Heart right ventricle (tissue), 16 donors: Measurements from ENCODE around the gene OTUD5. TPM values are rescaled to one million over a fixed set of nuclear protein-coding genes. Genes with fewer than 3 reads are reported as not detected.

ENCODE experiments used
- ATAC-seq, 8 donors: fragments of 200-7000 bp; cut with Tn5 transposase; one replicate each; pipeline ENCODE4 v1.9.1; 2020; ENCODE audit warnings: mild to moderate bottlenecking in 8 of 8, moderate library complexity in 8 of 8, moderate number of reproducible peaks in 1 of 8
- DNase-seq, 2 donors: peaks; one replicate each; pipeline ENCODE4 v3.0.0-alpha.2; 2020
- H3K27ac ChIP-seq, 10 donors: fragments of 200-600 bp; sonication (generic) in 2 of 10; one replicate each; pipeline versions ENCODE4 v1.5.0 to v1.8.0; 2020 to 2022; ENCODE audit warnings: mild to moderate bottlenecking in 3 of 10
- H3K27me3 ChIP-seq, 7 donors: fragments of 200-600 bp; one replicate each; pipeline ENCODE4 v1.8.0; 2021 to 2022; ENCODE audit warnings: mild to moderate bottlenecking in 2 of 7
- H3K36me3 ChIP-seq, 9 donors: fragments of 200-600 bp; sonication (generic) in 1 of 9; one replicate each; pipeline versions ENCODE4 v1.5.0 to v1.8.0; 2020 to 2022; ENCODE audit warnings: mild to moderate bottlenecking in 2 of 9
- H3K4me1 ChIP-seq, 9 donors: fragments of 200-600 bp; sonication (generic) in 1 of 9; one replicate each; pipeline versions ENCODE4 v1.5.0 to v1.8.0; 2020 to 2022; ENCODE audit warnings: mild to moderate bottlenecking in 4 of 9
- H3K4me3 ChIP-seq, 10 donors: fragments of 200-600 bp; sonication (generic) in 2 of 10; one replicate each; pipeline versions ENCODE4 v1.5.0 to v1.8.0; 2020 to 2022; ENCODE audit warnings: mild to moderate bottlenecking in 7 of 10, moderate library complexity in 2 of 10
- H3K9me3 ChIP-seq, 11 donors: fragments of 200-600 bp in 10 of 11; sonication (generic) in 2 of 11; one replicate each; pipeline versions ENCODE4 v1.5.0 to v1.8.0; 2013 to 2022; ENCODE audit warnings: mild to moderate bottlenecking in 2 of 11, control low read depth in 1 of 11, moderate library complexity in 1 of 11
- CTCF ChIP-seq, 9 donors: fragments of 200-600 bp; sonication (generic) in 2 of 9; IDR thresholded peaks; one replicate each; pipeline versions ENCODE4 v1.5.0 to v1.8.0; 2021 to 2022; ENCODE audit warnings: antibody characterized with exemption in 9 of 9, mild to moderate bottlenecking in 5 of 9, moderate library complexity in 1 of 9
- WGBS, 2 donors: extraction: QIAGEN DNeasy Blood & Tissue Kit; methylation state at CpG; one replicate each; pipeline ENCODE4 v1.1.7; 2013; ENCODE audit warnings: inconsistent platforms in 1 of 2; 5-methylcytosine and 5-hydroxymethylcytosine counted together
- intact Hi-C, 10 donors: fragments of 100-400 bp; cut with DNase I; formaldehyde crosslinking; loops; one replicate each; pipeline versions ENCODE4 v1.11.1 to v1.14.2; 2022
- polyA plus RNA-seq, 2 donors: library from polyadenylated mRNA; stranded (reverse); fragments of 200-250 nt; gene quantifications; one replicate each; pipeline ENCODE4 v1.2.3, GENCODE V29; 2013
- total RNA-seq, 10 donors: library from RNA; stranded (reverse); fragmentation: NEBNext Ultra II Directional in 3 of 10; extraction: Animal tissue kit (Norgen Biotek cat#: 25700) in 3 of 10; gene quantifications; one replicate each; pipeline versions ENCODE4 v1.2.1 to v1.2.4, GENCODE V29; 2021 to 2023
- donor health status: Arrhythmogenic right ventricular cardiomyopathy.
- donor health status: ischemic (EF 13 %, LVEDD 7.1; RV severe dilation, severe dysfunction).
- donor health status: healthy with polysubstance abuse.
- donor health status: DM: no; HTN: yes; CAD: no.
- donor health status: DM: no; HTN: no; CAD: no.
- donor health status: ischemic (EF 25% LVEDD 6.9; RV normal size, moderate dysfunction).
- donor health status: ischemic (EF 25% LVEDD 5.7; RV mildly dilated, moderate dysfunction).
- donor health status: healthy.
- donor health status: DM: yes; HTN: yes; CAD: no.
- donor health status: Ischemic cardiomyopathy.
- donor health status: ischemic (EF 35%, LVEDD 5.7; RV mildly dilated, moderate dysfunction).
- donor health status: nonischemic (EF 11% LVEDD 7.7; RV severe dilation, severe dysfunction).
- donor health status: DM: yes; HTN: yes; CAD: no.
- donor health status: PGD.
- donor health status: ischemic (EF 29% LVEDD 5.4; RV normal size, mild dysfunction).
- donor health status: nonischemic (EF 23%, LVEDD 6.1; RV moderate dilation, normal function).

Gene OTUD5
- total and polyA plus RNA-seq, 12 donors: 17.9 to 27.3 (median 24.7) TPM

- no peak for TF ChIP-seq CTCF (IDR thresholded peaks at IDR 0.05)
- Histone ChIP-seq H3K4me1 (peaks cover 0 to 22% (median 9%) of the 10 kb centered on the region in 9 donors), H3K9me3 (peaks cover 0 to 17% (median 0%) of the 10 kb centered on the region in 11 donors), H3K4me3 (no peak overlapping the region), H3K36me3 (peaks cover 0 to 25% (median 0%) of the 10 kb centered on the region in 9 donors), H3K27me3 (no peaks in the 10 kb centered on the region), H3K27ac (no peak overlapping the region)
- intact Hi-C loops: loop anchor here in 1 of 10 donors (10.0 kb wide), 1 partner anchor 249 kb away; no protein-coding TSS in a partner anchor
- WGBS, 2 donors: 91 to 100% methylated on average over 11 to 16 of the region's 16 CpGs
- no peak for DNase-seq
- ATAC-seq: no peak
These were observed 63.7 kb downstream of the OTUD5 start for GRCh38 chrX:48893556-48894348.

- WGBS, 2 donors: 79 to 95% methylated on average over 3 to 4 of the region's 4 CpGs
- ATAC-seq (no peak), DNase-seq (no peak)
- H3K36me3 ChIP-seq: peaks cover 0 to 25% (median 0%) of the 10 kb centered on the region in 9 donors
- peaks cover 0 to 12% (median 0%) of the 10 kb centered on the region in 11 donors for H3K9me3 ChIP-seq
- no peak overlapping the region for H3K4me3 ChIP-seq
- no peak overlapping the region for H3K27ac ChIP-seq
- intact Hi-C loops: loop anchor here in 1 of 10 donors (10.0 kb wide), 1 partner anchor 248 kb away; no protein-coding TSS in a partner anchor
- no peak for TF ChIP-seq CTCF (IDR thresholded peaks at IDR 0.05)
- no peaks in the 10 kb centered on the region for H3K27me3 ChIP-seq
- H3K4me1 ChIP-seq: peaks cover 0 to 18% (median 5%) of the 10 kb centered on the region in 9 donors
These were observed 64.5 kb downstream of the OTUD5 start for GRCh38 chrX:48892896-48893295.

- 3% methylated on average over 50 to 67 of the region's 68 CpGs for WGBS, 2 donors
- H3K27ac ChIP-seq: peak overlapping the region in 9 of 10 donors; percentile 4 to 76 (median 55)
- DNase-seq: peak; percentile 79 to 83
- intact Hi-C loops: loop anchor here in 1 of 10 donors (10.0 kb wide), 1 partner anchor 247 kb away; no protein-coding TSS in a partner anchor
- peak; percentile 94 to 97 (median 95) for ATAC-seq
- H3K27me3 ChIP-seq: no peaks in the 10 kb centered on the region
- peaks cover 0 to 17% (median 5%) of the 10 kb centered on the region in 9 donors for H3K4me1 ChIP-seq
- peak overlapping the region; percentile 51 to 76 (median 63) for H3K4me3 ChIP-seq
- H3K36me3 ChIP-seq: peaks cover 0 to 25% (median 0%) of the 10 kb centered on the region in 9 donors
- TF ChIP-seq CTCF (IDR thresholded peaks at IDR 0.05): peak; percentile 7 to 69 (median 50)
- no peaks in the 10 kb centered on the region for H3K9me3 ChIP-seq
These were observed 65.8 kb downstream of the OTUD5 start for GRCh38 chrX:48891402-48892288.

GRCh38 chrX:48890934-48891401 is 66.4 kb downstream of the OTUD5 start:
- H3K9me3 ChIP-seq: no peaks in the 10 kb centered on the region
- peaks cover 0 to 25% (median 0%) of the 10 kb centered on the region in 9 donors for H3K36me3 ChIP-seq
- no peak for DNase-seq
- WGBS, 2 donors: 1 to 2% methylated on average over 29 to 34 of the region's 35 CpGs
- TF ChIP-seq CTCF (IDR thresholded peaks at IDR 0.05): no peak
- peak; percentile 23 to 54 (median 36) for ATAC-seq
- intact Hi-C loops: loop anchor here in 1 of 10 donors (10.0 kb wide), 1 partner anchor 246 kb away; no protein-coding TSS in a partner anchor
- no peaks in the 10 kb centered on the region for H3K27me3 ChIP-seq
- H3K4me3 ChIP-seq: peak overlapping the region; percentile 51 to 76 (median 63)
- H3K4me1 ChIP-seq: peaks cover 0 to 12% (median 5%) of the 10 kb centered on the region in 9 donors
- H3K27ac ChIP-seq: peak overlapping the region in 9 of 10 donors; percentile 4 to 76 (median 55)
